T follicular helper cell (primary cell): ENCODE results near the gene AXL.

Experiments
- DNase-seq: peaks from one replicate; pipeline ENCODE4 v3.0.0-alpha.2; 2020; ENCODE audit warnings: low read depth

The AXL gene

DNA sequence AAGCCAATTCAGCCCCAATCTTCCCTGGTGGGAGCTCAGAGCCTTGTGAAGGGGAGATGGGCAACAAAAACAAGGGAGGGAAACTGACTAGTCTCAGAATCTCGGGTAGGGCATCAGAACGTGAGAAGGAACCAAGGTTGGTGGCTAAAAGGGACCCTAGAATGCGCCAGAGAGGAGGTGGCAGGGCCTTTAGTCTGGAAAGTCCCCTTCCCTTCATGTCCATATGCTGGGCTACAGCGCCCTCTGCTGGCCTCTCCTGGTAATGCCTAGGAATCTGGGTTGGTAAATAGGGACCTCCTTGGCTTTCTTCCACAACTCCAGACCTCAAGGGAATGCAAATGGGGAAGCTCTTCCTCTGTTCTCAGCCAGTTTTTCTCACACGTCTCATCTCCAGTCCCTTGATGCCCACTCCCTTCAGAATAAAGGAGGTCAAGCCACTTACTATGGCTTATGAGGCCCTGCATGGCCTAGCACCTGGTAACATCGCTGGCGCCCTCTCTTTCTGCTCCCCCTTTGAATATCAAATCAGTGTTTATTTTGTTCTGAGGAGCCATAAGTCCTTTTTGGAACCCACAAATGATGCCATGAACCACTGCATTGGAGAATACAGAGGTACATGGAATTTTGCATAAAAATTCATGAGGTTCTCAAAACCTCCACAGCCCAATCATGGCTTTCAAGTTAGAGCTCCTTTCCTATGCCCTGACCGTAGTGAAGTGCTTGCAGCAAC is 89.6 kb downstream of the AXL start:
- DNase-seq, result peak; percentile 90

- no peak for DNase-seq
Observed at GRCh38 chr19:41309180-41310032, 90.4 kb downstream of the AXL start.

- peak; percentile 81 for DNase-seq
Observed at GRCh38 chr19:41310033-41310831, 91.2 kb downstream of the AXL start, which contains the start of gene CCDC97. CCDC97 (plus strand) TSS chr19:41310172; CDS start chr19:41310311, 139 bp downstream.

- no peak for DNase-seq
Observed at GRCh38 chr19:41311072-41311471, 92.0 kb downstream of the AXL start.
